ELF-1 (cell line): Measurements from ENCODE around the gene GLT6D1.
"Not testable (repeated sequence)": the region's sequence is repeated elsewhere in the genome, so short reads cannot be mapped to it uniquely, and the experiment has no call there.

ENCODE experiments used
- DNase-seq: peaks from one replicate; pipeline ENCODE4 v3.0.0-alpha.2; 2016; ENCODE audit warnings: low read depth, low spot score

The GLT6D1 gene

GRCh38 chr9:135639196-135639595 lies at the start of gene GLT6D1:
GLT6D1 (minus strand) TSS chr9:135639540; CDS start chr9:135639187, 353 bp downstream.
- DNase-seq, result no peak

- no peak for DNase-seq
Observed at GRCh38 chr9:135689011-135689410, 49.7 kb upstream of the GLT6D1 start.

GRCh38 chr9:135687216-135687615 lies 47.9 kb upstream of the GLT6D1 start:
- DNase-seq, result no peak

- DNase-seq, result no peak
Observed at GRCh38 chr9:135684691-135685090, 45.4 kb upstream of the GLT6D1 start.

- DNase-seq, result no peak
Observed at GRCh38 chr9:135683401-135684034, 44.2 kb upstream of the GLT6D1 start.

GRCh38 chr9:135681161-135681560 lies 41.8 kb upstream of the GLT6D1 start:
- DNase-seq, result no peak

GRCh38 chr9:135680056-135680455 lies 40.7 kb upstream of the GLT6D1 start:
- no peak for DNase-seq

- DNase-seq, result peak; percentile 38
Observed at GRCh38 chr9:135678236-135679017, 39.1 kb upstream of the GLT6D1 start.

GRCh38 chr9:135677641-135678168 lies 38.4 kb upstream of the GLT6D1 start:
- DNase-seq, result no peak

GRCh38 chr9:135676891-135677290 lies 37.6 kb upstream of the GLT6D1 start:
- DNase-seq, result no peak

- DNase-seq, result no peak
Observed at GRCh38 chr9:135674977-135675376, 35.6 kb upstream of the GLT6D1 start.

- no peak for DNase-seq
Observed at GRCh38 chr9:135673941-135674340, 34.6 kb upstream of the GLT6D1 start.

- not testable (repeated sequence) for DNase-seq
Observed at GRCh38 chr9:135672786-135673185, 33.4 kb upstream of the GLT6D1 start.

GRCh38 chr9:135671591-135672041 lies 32.3 kb upstream of the GLT6D1 start:
- DNase-seq, result peak; percentile 68

GRCh38 chr9:135670721-135671590 lies 31.6 kb upstream of the GLT6D1 start:
- DNase-seq, result no peak

- DNase-seq, result no peak
Observed at GRCh38 chr9:135669616-135670285, 30.4 kb upstream of the GLT6D1 start.

- not testable (repeated sequence) for DNase-seq
Observed at GRCh38 chr9:135669018-135669417, 29.7 kb upstream of the GLT6D1 start.

GRCh38 chr9:135667463-135668001 lies 28.2 kb upstream of the GLT6D1 start:
- no peak for DNase-seq

GRCh38 chr9:135666534-135667462 lies 27.5 kb upstream of the GLT6D1 start:
- DNase-seq, result no peak

GRCh38 chr9:135665795-135666189 lies 26.5 kb upstream of the GLT6D1 start:
- no peak for DNase-seq
